Lung microvascular endothelial cell (primary cell): Measurements from ENCODE around the gene CYP1A1. TPM values are rescaled to one million over a fixed set of nuclear protein-coding genes. Genes with fewer than 3 reads are reported as not detected.
A peak's percentile ranks its signal among the peaks of the same experiment; 100 is the strongest.
"Not testable (repeated sequence)": the region's sequence is repeated elsewhere in the genome, so short reads cannot be mapped to it uniquely, and the experiment has no call there.

Experiments used
- DNase-seq, 2 donors: peaks; one replicate each; pipeline versions ENCODE4 v3.0.0 to v3.0.0-alpha.2; 2010; ENCODE audit warnings: low read depth in 2 of 2
- total RNA-seq: library from RNA; depleted of rRNA; stranded (reverse); fragments of >200 nt; gene quantifications from 2 replicates; pipeline ENCODE4 v1.2.1, GENCODE V29; 2014

Gene CYP1A1
- total RNA-seq: 8.5 and 115 TPM in 2 replicates

- peak in 1 of 2 donors; percentile 18 for DNase-seq
Measured at GRCh38 chr15:74725225-74725774, at the start of gene CYP1A1. TSS of gene CYP1A1 (minus strand) at chr15:74725528. CDS start at chr15:74723097, 2,431 bp downstream.

- no peak for DNase-seq
Measured at GRCh38 chr15:74773731-74774252, 48.5 kb upstream of the CYP1A1 start.

GRCh38 chr15:74773329-74773728 is 48.0 kb upstream of the CYP1A1 start:
- DNase-seq: no peak

GRCh38 chr15:74770211-74770903 is 45.0 kb upstream of the CYP1A1 start:
- DNase-seq: no peak

- no peak for DNase-seq
Measured at GRCh38 chr15:74769463-74770025, 44.2 kb upstream of the CYP1A1 start.

GRCh38 chr15:74768771-74769342 is 43.5 kb upstream of the CYP1A1 start:
- DNase-seq: peak; percentile 53 to 76

GRCh38 chr15:74768099-74768770 is 42.9 kb upstream of the CYP1A1 start:
- DNase-seq: peak in 1 of 2 donors; percentile 45

- no peak for DNase-seq
Measured at GRCh38 chr15:74767167-74768098, 42.1 kb upstream of the CYP1A1 start.

- no peak for DNase-seq
Measured at GRCh38 chr15:74763416-74763815, 38.1 kb upstream of the CYP1A1 start.

- DNase-seq: no peak
Measured at GRCh38 chr15:74762791-74763150, 37.4 kb upstream of the CYP1A1 start.

GRCh38 chr15:74758736-74759135 is 33.4 kb upstream of the CYP1A1 start:
- DNase-seq: no peak

GRCh38 chr15:74754593-74755215 is 29.4 kb upstream of the CYP1A1 start:
- DNase-seq: no peak

GRCh38 chr15:74752531-74752930 is 27.2 kb upstream of the CYP1A1 start:
- no peak for DNase-seq

GRCh38 chr15:74752011-74752410 is 26.7 kb upstream of the CYP1A1 start:
- no peak for DNase-seq

GRCh38 chr15:74750751-74751150 is 25.4 kb upstream of the CYP1A1 start:
- no peak for DNase-seq

- DNase-seq: no peak
Measured at GRCh38 chr15:74749832-74750231, 24.5 kb upstream of the CYP1A1 start.

GRCh38 chr15:74748322-74748946 is 23.1 kb upstream of the CYP1A1 start, which contains the start of gene CYP1A2:
TSS of gene CYP1A2 (plus strand) at chr15:74748845. CDS start at chr15:74749739, 894 bp downstream.
- no peak for DNase-seq

- DNase-seq: no peak
Measured at GRCh38 chr15:74746389-74746788, 21.1 kb upstream of the CYP1A1 start.

GRCh38 chr15:74742422-74742821 is 17.1 kb upstream of the CYP1A1 start:
- DNase-seq: no peak

- DNase-seq: not testable (repeated sequence)
Measured at GRCh38 chr15:74738239-74738638, 12.9 kb upstream of the CYP1A1 start.
